Measurements from ENCODE around the gene BDKRB2.

Gene BDKRB2

DNA sequence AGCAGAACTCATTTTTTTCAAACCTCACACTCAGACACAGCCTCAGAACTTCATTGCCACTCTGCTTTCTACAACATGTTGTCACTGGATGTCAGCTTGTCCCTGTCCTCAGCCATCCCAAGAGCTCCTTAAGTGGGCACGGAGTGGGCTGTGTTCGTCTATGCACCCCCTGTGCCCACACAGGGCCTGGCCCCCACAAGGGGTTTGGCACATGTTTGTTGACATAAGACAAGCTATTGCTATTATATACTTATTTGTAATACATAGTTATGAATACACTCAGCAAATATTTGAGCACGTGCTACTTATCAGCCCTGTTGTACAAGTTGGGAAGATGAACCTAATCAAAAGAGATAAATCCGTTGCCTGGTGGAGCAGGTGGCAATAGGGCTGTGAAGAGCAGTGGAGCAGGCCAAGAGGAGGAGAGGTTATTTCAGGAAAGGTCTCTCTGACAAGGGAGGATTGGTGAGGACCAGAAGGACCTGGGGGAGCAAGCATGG is 47.1 kb downstream of the BDKRB2 start:
- TF ChIP-seq POLR2A (IDR thresholded peaks at IDR 0.05; ENCODE audit: low read length), result no peak
- no peak for TF ChIP-seq GATA1 (IDR thresholded peaks at IDR 0.05; ENCODE audit: low read depth, low read length)

DNA sequence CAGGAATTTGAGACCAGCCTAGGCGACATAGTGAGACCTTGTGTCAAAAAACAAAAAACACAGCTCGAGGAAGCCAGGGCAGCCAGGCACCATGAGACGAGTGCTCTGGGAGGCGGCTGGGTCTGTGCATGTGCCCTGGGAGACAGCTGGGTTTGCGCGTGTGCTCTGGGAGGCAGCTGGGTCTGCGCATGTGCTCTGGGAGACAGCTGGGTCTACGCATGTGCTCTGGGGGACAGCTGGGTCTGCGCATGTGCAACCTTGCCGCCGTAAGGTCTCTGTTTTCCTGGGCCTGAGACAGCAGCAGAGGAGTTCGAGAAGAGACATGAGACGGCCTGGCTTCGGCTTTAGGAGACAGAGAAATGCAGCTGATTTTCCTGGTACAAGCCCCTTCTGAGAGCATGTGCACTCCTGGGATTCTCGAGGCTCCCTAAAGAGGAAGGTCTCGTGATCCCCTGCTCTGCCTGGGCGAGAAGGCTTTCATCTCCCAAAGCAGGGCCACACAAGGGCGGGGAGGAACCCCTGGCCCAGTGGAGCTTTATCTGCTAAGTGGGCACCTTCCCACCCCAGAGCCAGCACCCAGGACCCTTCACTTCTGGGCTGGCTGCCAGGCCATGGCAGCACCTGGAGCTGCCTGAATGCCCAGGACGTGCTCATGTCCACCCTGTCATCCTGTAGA is 47.8 kb downstream of the BDKRB2 start:
- TF ChIP-seq GATA1 (IDR thresholded peaks at IDR 0.05; ENCODE audit: low read depth, low read length) (no peak), POLR2A (IDR thresholded peaks at IDR 0.05; ENCODE audit: low read length) (no peak)

More for the DNA sequence above, 47.1 kb downstream of the BDKRB2 start:
- DNase-seq, result no peak

DNA sequence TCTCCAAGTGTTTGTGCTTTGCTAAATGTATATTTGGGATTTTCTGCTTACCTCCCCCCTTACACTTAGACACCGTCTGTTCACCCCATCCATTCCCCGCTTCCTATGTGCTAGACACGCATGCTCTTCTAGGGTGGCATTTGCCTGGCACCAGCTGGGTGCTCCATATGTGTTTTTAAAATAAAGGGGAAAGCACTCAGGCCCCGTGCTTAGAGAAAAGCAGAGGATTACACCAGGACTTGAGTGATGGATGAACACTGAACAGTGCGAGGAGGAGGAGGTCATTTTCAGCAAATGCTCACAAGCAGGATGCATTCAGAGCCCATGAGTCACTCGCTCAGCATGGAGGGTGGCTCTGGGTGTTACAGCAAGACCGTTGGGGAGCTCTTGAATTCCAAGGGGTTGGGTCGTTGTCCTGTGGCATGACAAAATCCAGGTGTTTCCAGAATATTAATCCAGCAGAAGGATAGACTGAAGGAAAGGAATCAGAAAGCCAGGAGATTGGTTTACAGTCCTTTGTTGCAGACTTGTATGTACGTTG is 48.4 kb downstream of the BDKRB2 start:
- DNase-seq, result no peak
- TF ChIP-seq POLR2A (IDR thresholded peaks at IDR 0.05; ENCODE audit: low read length) (no peak), GATA1 (IDR thresholded peaks at IDR 0.05; ENCODE audit: low read depth, low read length) (no peak)

More for the DNA sequence above, 47.8 kb downstream of the BDKRB2 start:
- DNase-seq, result no peak

DNA sequence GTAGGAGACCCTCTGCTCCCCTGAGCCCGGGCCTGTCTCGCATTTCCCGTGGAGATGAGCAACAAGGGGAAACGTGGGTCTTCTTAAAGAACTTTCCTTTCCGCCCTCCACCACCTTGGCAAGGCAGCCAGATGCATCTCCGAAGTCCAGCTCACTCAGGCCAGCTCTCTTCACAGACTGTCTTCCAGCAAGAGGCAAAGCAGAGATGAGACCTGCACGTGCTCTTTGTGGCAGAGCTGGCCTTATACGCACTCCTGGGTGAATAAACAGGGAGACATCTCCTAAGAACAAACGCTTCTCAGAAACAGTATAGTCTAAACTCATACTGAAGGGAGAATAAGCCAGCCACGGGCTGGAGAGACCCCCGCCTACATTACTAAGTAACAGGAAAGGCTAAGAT is 50.0 kb downstream of the BDKRB2 start:
- TF ChIP-seq GATA1 (IDR thresholded peaks at IDR 0.05; ENCODE audit: low read depth, low read length) (no peak), POLR2A (IDR thresholded peaks at IDR 0.05; ENCODE audit: low read length) (no peak)
- DNase-seq, result no peak

- DNase-seq, result no peak
- TF ChIP-seq GATA1 (IDR thresholded peaks at IDR 0.05; ENCODE audit: low read depth, low read length), result no peak
Observed at GRCh38 chr14:96255501-96256366, 51.1 kb downstream of the BDKRB2 start, which contains the start of gene BDKRB1. Gene BDKRB1, plus strand, starts transcription at chr14:96256210. Its CDS starts 7,473 bp downstream, at chr14:96263683.

DNA sequence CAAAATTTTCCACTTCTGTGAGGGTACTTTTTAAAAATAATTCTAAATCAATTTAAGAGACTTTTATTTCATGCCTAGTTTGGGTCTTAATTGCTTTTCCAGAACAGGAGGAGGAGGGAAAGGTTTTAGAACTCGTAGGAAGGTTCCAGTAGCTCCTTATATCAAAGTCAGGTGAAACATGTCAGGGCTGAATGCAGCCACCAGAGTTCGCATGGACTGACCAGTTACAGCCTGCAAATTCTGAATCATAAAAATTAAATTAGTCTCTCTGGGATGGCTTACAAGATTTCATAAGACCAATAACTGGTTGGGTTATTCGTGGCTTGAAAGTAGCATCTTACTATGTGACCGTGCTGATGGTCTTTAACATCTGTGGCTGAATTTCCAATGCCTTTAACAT is 51.8 kb downstream of the BDKRB2 start:
- no peak for DNase-seq
- TF ChIP-seq POLR2A (IDR thresholded peaks at IDR 0.05; ENCODE audit: low read length) (no peak), GATA1 (IDR thresholded peaks at IDR 0.05; ENCODE audit: low read depth, low read length) (no peak)

DNA sequence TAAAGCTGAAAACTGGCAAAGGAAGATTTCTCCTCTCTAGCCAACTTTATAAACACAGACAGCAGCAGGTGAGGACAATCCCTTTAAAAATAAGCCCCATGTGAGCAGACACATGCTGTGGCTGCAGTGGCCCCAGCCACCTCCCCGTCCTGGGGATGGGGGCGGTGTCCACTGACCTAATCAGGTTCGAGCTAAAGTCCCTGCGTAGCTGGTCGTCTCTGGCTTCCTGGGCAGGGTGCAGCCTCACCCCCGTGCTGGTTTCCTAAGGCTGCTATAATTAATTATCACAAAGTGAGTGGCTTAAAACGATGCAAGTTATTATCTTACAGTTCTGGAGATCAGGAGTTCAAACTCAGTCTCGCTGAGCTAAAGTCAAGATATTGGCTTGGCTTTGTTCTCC is 52.4 kb downstream of the BDKRB2 start:
- no peak for DNase-seq
- no peak for TF ChIP-seq POLR2A (IDR thresholded peaks at IDR 0.05; ENCODE audit: low read length)
- TF ChIP-seq GATA1 (IDR thresholded peaks at IDR 0.05; ENCODE audit: low read depth, low read length), result no peak

DNA sequence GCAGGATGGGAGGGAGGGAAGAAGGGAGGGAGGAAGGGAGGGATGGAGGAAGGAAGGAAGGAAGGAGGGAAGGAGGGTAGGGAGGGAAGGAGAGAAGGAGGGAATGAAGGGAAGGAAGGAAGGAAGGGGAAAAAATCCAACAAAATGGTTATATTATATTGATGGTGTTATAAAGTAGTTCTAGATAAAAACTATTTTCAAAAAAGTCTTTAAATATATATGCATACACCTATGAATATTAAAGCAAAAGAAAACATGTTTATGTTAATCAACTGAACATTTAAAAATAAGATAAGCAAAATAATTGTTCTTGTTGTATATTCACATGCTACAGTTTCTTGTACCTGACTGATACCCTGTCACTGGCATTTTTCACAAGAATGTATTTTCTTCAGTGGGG is 53.3 kb downstream of the BDKRB2 start:
- TF ChIP-seq POLR2A (IDR thresholded peaks at IDR 0.05; ENCODE audit: low read length) (no peak), GATA1 (IDR thresholded peaks at IDR 0.05; ENCODE audit: low read depth, low read length) (no peak)
- no peak for DNase-seq

DNA sequence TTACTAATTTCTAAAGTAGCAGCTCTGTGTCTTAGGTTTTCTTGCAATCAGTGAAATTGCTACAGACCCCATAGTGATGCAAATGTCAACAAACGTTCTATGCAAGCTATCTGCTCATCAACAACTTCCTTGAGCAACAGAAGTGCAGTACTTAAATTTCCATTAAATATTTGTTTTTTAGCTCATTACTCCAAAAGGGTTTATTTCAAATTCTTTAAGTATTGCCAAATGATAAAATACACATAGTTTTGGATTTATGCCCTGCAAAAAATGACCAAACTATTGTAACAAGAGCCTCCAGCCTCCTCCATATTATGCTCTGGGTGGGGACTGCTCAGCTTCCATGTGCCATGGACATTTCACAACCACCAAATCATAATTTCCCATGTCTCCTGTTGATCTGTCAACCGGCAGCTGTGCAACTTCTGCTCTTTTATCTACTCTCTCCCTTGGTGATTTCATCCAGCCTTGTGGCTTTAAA is 55.7 kb downstream of the BDKRB2 start:
- TF ChIP-seq POLR2A (IDR thresholded peaks at IDR 0.05; ENCODE audit: low read length), result no peak
- no peak for TF ChIP-seq GATA1 (IDR thresholded peaks at IDR 0.05; ENCODE audit: low read depth, low read length)
- no peak for DNase-seq

GRCh38 chr14:96261053-96261452 is 56.4 kb downstream of the BDKRB2 start:
- TF ChIP-seq POLR2A (IDR thresholded peaks at IDR 0.05; ENCODE audit: low read length) (no peak), GATA1 (IDR thresholded peaks at IDR 0.05; ENCODE audit: low read depth, low read length) (no peak)
- no peak for DNase-seq

DNA sequence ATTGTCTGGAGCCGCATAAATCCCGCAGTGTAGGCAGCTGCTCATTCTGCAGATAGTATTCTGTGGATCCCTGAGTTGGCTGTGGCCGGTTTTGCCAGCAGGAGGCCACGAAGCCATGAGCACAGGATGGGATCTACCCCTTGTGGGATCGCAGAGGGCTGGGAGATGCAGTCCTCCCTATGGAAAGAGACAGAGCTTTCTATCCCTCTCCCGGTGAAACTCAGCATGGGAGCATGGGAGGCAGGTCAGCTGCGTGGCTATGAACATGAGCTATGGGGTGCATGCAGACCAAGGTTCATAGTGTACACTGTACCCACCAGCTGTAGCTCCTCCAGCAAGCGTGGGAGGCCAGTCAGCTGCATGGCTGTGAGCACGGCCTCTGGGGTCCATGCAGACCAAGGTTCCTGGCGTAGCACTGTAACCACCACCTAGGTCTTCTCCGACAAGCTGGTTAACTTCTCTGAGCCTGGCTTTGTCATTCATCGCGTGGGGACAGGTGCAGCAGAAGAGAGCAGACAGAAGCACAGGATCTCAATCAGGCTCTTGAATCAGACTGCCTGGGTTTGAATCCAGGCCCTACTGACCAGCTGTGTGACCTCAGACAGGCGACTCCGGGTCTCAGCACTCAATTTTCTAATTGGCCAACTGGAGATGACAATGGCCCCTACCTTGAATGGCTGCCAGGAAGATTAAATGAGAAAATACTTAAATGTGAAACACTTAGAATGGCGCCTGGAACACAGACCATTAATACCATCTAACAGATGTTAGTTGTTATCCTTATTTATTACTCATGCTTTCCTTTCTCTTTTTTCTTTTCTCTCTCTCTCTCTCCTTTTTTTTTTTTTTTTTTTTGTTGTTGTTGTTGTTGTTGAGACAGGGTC is 57.4 kb downstream of the BDKRB2 start:
- TF ChIP-seq POLR2A (IDR thresholded peaks at IDR 0.05; ENCODE audit: low read length), result no peak
- no peak for TF ChIP-seq GATA1 (IDR thresholded peaks at IDR 0.05; ENCODE audit: low read depth, low read length)
- DNase-seq, result no peak

DNA sequence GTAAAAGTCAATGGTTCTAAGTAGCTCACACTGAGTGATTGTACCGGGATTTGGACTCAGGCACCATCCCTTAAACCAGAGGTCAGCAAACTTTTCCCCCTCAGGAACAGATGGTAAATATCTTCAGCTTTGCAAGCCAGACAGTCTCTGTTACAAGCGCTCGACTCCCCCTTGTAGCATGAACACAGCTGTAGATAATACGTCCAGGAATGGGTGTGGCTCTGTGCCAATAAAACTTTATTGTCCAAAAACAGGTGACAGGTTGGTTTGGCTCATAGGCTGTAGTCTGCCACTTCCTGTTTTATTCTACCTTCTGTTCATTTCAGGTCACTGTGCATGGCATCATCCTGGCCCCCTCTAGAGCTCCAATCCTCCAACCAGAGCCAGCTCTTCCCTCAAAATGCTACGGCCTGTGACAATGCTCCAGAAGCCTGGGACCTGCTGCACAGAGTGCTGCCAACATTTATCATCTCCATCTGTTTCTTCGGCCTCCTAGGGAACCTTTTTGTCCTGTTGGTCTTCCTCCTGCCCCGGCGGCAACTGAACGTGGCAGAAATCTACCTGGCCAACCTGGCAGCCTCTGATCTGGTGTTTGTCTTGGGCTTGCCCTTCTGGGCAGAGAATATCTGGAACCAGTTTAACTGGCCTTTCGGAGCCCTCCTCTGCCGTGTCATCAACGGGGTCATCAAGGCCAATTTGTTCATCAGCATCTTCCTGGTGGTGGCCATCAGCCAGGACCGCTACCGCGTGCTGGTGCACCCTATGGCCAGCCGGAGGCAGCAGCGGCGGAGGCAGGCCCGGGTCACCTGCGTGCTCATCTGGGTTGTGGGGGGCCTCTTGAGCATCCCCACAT is 58.9 kb downstream of the BDKRB2 start:
- DNase-seq, result no peak
- no peak for TF ChIP-seq POLR2A (IDR thresholded peaks at IDR 0.05; ENCODE audit: low read length)
- no peak for TF ChIP-seq GATA1 (IDR thresholded peaks at IDR 0.05; ENCODE audit: low read depth, low read length)
